Panc1 (cell line): ENCODE measurements around the gene MSANTD1. TPM values are rescaled to one million over a fixed set of nuclear protein-coding genes. Genes with fewer than 3 reads are reported as not detected.

ENCODE experiments used
- ATAC-seq: fragments of 200-7000 bp; cut with Tn5 transposase; 2 replicates; pipeline ENCODE4 v1.9.1; 2020; ENCODE audit warnings: mild to moderate bottlenecking, moderate library complexity
- BruUV-seq: library from RNA; stranded (reverse); fragments of 400-500 nt; replicated peaks from 2 replicates; lab custom pipeline; 2021; lab: Mats Ljungman, UMichigan
- CTCF ChIA-PET: fragments of 300-600 bp; sonication (Branson Sonifier 250); formaldehyde crosslinking; loops from one replicate; lab custom pipeline; 2022; ENCODE audit warnings: antibody characterized with exemption; lab: Charles Lee
- POLR2A ChIA-PET: fragments of 300-600 bp; sonication (Branson Sonifier 250); formaldehyde crosslinking; loops from one replicate; lab custom pipeline; 2022; ENCODE audit warnings: antibody characterized with exemption; lab: Charles Lee
- DNase-seq: peaks from one replicate; pipeline ENCODE4 v3.0.0-alpha.2; 2010; ENCODE audit warnings: low read depth, low spot score
- H3K27ac ChIP-seq: 2 replicates; pipeline ENCODE4 v1.5.1; 2011; ENCODE audit warnings: mild to moderate bottlenecking, low read length, inconsistent platforms
- H3K27me3 ChIP-seq: fragments of 200-500 bp; sonication (Bioruptor generic); 2 replicates; pipeline ENCODE4 v1.6.0; 2014; ENCODE audit warnings: low read length, inconsistent platforms; ENCODE audit not compliant: control insufficient read depth, insufficient read depth
- H3K36me3 ChIP-seq: fragments of 200-500 bp; sonication (Bioruptor generic); 2 replicates; pipeline ENCODE4 v1.5.1; 2014; ENCODE audit warnings: inconsistent platforms, mild to moderate bottlenecking, low read length, moderate library complexity; ENCODE audit not compliant: control insufficient read depth, insufficient read depth
- H3K4me1 ChIP-seq: 2 replicates; pipeline ENCODE4 v1.5.1; 2011; ENCODE audit warnings: inconsistent platforms, mild to moderate bottlenecking, low read length, moderate library complexity; ENCODE audit not compliant: control insufficient read depth, insufficient read depth
- H3K4me3 ChIP-seq, 2 experiments: 2 replicates each; pipeline ENCODE4 v1.5.1; 2011 to 2012; ENCODE audit warnings: low read depth in 2 of 2, low read length in 2 of 2, mild to moderate bottlenecking in 2 of 2, inconsistent platforms in 1 of 2, moderate library complexity in 1 of 2
- H3K9me3 ChIP-seq: fragments of 200-500 bp; sonication (Bioruptor generic); 2 replicates; pipeline ENCODE4 v1.5.1; 2014; ENCODE audit warnings: low read depth, mild to moderate bottlenecking, inconsistent platforms, low read length, moderate library complexity; ENCODE audit not compliant: control insufficient read depth, insufficient read depth
- TCF7L2 ChIP-seq: IDR thresholded peaks from 2 replicates; pipeline ENCODE4 v1.6.1; 2011; ENCODE audit warnings: mild to moderate bottlenecking, low read depth, low read length, inconsistent platforms
- in situ Hi-C: cut with HindIII; loops from 2 replicates; pipeline ENCODE4 v1.10.0; 2016; ENCODE audit warnings: low sequenced_read_pairs, low pct_unique_long_range_greater_than_20kb
- intact Hi-C: fragments of 100-400 bp; cut with micrococcal nuclease; formaldehyde crosslinking; loops from one replicate; pipeline ENCODE4 v1.10.0; 2022; ENCODE audit not compliant: unreplicated experiment
- total RNA-seq: library from RNA; stranded (reverse); gene quantifications from one replicate; pipeline ENCODE4 v1.2.1, GENCODE V29; 2021; ENCODE audit not compliant: unreplicated experiment
- TF ChIP-seq, protein P1 (sequence below), 2 experiments: IDR thresholded peaks; 2 replicates each; pipeline ENCODE4 v1.6.1; 2011 to 2012; ENCODE audit warnings: low read depth in 2 of 2, control low read depth in 1 of 2, low read length in 1 of 2, mild to moderate bottlenecking in 1 of 2, moderate library complexity in 1 of 2; ENCODE audit not compliant: insufficient read depth in 1 of 2

Gene MSANTD1
- total RNA-seq, 1 experiment from 2014 or later = 0.57 TPM

- Histone ChIP-seq H3K36me3 (no peaks in the 10 kb centered on the region), H3K4me3 (no peak overlapping the region), H3K9me3 (no peaks in the 10 kb centered on the region), H3K4me1 (no peaks in the 10 kb centered on the region), H3K27me3 (no peaks in the 10 kb centered on the region), H3K27ac (no peak overlapping the region)
- in situ Hi-C loops (no loop called here), intact Hi-C loops (no loop called here)
- DNase-seq (no peak), ATAC-seq (no peak)
- TF ChIP-seq, protein P1, sequence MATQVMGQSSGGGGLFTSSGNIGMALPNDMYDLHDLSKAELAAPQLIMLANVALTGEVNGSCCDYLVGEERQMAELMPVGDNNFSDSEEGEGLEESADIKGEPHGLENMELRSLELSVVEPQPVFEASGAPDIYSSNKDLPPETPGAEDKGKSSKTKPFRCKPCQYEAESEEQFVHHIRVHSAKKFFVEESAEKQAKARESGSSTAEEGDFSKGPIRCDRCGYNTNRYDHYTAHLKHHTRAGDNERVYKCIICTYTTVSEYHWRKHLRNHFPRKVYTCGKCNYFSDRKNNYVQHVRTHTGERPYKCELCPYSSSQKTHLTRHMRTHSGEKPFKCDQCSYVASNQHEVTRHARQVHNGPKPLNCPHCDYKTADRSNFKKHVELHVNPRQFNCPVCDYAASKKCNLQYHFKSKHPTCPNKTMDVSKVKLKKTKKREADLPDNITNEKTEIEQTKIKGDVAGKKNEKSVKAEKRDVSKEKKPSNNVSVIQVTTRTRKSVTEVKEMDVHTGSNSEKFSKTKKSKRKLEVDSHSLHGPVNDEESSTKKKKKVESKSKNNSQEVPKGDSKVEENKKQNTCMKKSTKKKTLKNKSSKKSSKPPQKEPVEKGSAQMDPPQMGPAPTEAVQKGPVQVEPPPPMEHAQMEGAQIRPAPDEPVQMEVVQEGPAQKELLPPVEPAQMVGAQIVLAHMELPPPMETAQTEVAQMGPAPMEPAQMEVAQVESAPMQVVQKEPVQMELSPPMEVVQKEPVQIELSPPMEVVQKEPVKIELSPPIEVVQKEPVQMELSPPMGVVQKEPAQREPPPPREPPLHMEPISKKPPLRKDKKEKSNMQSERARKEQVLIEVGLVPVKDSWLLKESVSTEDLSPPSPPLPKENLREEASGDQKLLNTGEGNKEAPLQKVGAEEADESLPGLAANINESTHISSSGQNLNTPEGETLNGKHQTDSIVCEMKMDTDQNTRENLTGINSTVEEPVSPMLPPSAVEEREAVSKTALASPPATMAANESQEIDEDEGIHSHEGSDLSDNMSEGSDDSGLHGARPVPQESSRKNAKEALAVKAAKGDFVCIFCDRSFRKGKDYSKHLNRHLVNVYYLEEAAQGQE (IDR thresholded peaks at IDR 0.05; ENCODE audit: insufficient read depth in 1 of 2, low read depth in 2 of 2, low read length in 1 of 2) = no peak
- no peak for TF ChIP-seq TCF7L2
- CTCF ChIA-PET = no interaction called here
- no TSS peak for BruUV-seq
- POLR2A ChIA-PET = no interaction called here
These were observed 3.3 kb upstream of the MSANTD1 start for GRCh38 chr4:3245676-3246075.

DNA sequence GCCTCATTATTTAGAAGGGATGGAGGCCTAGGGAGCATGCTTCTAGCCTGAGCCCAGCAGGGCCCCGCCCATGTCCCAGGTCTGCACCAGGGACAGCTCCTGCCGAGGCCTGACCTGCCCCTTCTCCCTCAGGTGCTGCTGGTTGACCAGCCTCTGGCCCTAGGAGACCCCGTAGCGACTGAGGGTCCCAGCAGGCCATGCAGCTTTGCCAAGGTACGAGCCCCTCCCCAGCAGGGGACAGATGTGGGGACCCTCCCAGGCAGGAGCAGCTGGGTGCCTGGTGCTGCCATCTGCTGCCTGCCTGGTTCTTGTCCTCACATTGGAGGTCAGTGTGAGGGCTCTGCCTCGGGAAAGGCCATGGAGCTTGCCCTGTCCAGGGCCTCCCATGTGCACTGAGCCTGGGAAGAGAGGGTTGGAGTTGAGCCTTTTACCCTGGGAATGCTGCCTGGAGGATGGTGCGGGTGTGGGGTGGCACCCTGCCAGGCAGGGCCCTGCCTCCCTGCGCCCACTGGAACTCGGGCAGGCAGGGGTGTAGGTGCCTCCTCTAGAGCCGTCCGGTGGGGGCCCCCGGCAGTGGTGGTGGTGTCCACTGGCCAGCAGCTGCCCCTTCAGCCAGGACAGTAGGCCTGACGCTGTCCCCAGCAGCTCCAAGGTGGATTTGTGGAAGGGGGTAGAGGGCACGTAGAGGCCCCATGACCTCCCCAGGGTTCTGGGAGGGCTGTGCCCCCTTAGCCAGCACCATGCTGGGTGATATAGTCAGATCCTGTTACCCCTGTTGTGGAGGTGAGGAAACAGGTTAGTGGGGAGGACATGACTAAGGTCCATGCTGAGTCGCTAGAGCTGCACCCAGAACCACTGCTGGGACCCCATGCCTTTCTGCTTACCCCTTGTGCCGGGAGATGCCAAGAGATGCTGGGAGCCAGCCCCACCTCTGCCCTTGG is 2.2 kb upstream of the MSANTD1 start:
- no peaks in the 10 kb centered on the region for H3K27me3 ChIP-seq
- ChIA-PET CTCF (no interaction called here), POLR2A (no interaction called here)
- TF ChIP-seq, protein P1 (IDR thresholded peaks at IDR 0.05; ENCODE audit: insufficient read depth in 1 of 2, low read depth in 2 of 2, low read length in 1 of 2) = peak; percentile 49 to 54; a peak in 2 of 4 replicates
- no peak for TF ChIP-seq TCF7L2
- DNase-seq (no peak), ATAC-seq (peak; percentile 44; the same call in 1 of the 2 replicates)
- H3K9me3 ChIP-seq = no peaks in the 10 kb centered on the region
- in situ Hi-C loops (no loop called here), intact Hi-C loops (no loop called here)
- no TSS peak for BruUV-seq
- H3K4me3 ChIP-seq = no peak overlapping the region
- no peaks in the 10 kb centered on the region for H3K4me1 ChIP-seq
- no peak overlapping the region for H3K27ac ChIP-seq
- no peaks in the 10 kb centered on the region for H3K36me3 ChIP-seq
